Activated CD4-positive, alpha-beta T cell treated with anti-CD3 and anti-CD28 coated beads, Interleukin-2, Interleukin-4, amounts not matched to agents 100 ng/mL and 50 ng/mL, durations not matched to agents 16 hours and 8 hours (primary cell): ENCODE data around the gene HTR2C.
"Not testable (repeated sequence)": the region's sequence is repeated elsewhere in the genome, so short reads cannot be mapped to it uniquely, and the experiment has no call there.

ENCODE experiments used
- DNase-seq: peaks from one replicate; pipeline ENCODE4 v3.0.0-alpha.2; 2020; ENCODE audit warnings: low spot score

Gene HTR2C

DNA sequence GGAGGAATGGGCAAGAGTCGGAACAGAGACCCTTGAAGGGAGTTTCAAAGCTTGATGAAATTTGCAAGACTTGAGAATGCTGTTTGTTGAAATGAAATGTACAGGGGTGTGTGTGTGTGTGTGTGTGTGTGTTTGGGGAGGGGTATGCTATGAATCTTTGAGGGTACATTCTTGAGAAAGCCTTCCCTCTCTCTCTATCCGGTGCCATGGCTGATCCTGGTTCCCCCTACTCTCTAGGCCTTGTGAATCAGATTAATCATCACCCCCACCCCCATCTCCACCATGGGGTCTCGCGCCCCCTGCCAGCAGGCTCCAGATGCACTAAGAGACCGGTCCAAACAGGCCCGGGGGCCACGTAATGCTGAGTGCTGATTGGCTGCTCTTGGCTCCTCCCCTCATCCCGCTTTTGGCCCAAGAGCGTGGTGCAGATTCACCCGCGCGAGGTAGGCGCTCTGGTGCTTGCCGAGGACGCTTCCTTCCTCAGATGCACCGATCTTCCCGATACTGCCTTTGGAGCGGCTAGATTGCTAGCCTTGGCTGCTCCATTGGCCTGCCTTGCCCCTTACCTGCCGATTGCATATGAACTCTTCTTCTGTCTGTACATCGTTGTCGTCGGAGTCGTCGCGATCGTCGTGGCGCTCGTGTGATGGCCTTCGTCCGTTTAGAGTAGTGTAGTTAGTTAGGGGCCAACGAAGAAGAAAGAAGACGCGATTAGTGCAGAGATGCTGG is at the start of gene HTR2C:
Gene HTR2C, plus strand, starts transcription at position 441 of the 729 bp plus-strand sequence. CDS start 142,851 bp downstream, outside the sequence.
- no peak for DNase-seq

DNA sequence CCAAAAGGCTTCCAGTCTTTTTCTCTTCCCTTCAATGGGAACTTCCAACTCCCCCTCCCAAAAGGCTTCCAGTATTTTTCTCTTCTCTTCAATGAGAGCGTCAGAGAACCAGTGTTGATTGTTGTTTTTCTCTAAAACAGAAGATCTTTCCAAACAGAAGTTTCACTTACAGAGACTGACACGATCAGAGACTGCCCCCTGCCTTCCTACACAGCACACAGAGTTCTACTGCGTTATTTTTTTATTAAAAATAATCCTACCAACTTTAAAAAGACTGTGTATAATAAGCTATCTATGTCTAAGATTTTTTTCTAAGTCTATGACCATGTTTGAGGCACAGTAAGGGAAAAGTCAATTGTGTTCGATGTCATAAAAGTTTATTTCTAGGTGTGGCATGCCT is 3.5 kb upstream of the HTR2C start:
- DNase-seq = no peak

DNA sequence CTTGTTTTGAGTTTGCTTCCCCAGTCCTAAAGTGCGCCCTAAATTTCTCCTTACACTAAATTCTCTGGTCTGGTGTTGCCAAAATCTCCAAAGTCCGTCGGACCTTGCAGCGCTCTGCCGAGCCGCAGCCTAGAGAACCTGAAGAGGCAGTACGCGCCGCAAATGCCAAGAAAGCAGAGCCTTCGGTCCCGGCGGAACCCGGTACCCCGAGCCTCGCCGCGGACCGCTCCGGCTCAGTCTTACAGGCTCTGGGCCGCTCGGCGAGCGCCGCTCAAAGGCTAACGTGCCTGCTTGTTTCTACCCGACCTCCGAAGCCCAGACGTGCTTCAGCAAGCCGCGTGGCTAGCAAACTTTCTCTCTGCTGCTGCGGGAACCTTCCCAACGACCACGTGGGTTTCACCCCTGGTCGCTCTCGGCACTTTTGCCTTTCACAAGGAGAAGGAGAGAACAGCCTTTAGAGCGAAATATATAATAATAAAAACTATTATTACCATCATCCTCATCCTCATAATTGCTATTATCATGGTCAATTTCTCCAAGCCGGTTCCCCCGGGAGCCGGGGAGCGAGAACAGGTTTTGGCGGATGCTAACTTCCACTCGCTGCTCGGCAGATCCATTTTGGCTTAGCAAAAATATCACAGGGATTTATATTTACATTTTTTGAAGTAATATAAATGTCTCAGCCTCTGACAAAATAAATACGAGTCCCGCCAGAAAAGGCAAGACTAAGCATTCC is 2.2 kb upstream of the HTR2C start:
- no peak for DNase-seq

DNA sequence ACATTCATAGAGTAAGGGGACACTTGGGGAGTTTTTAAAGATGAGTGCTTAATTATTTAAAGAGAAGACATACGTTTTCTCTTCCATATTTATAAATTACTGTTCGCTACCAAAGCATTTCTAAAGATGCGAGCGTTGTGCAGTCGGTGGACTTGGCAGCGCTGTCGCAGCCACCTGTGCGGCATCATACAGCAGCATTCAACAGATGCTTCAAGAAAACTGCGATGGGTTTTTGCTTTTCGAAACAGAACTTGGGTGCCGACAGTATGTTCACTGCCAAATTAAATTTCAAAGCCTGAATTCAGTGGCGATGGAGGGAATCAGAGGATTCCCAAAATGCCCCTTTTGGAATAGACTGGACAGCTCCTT is 1.6 kb upstream of the HTR2C start:
- no peak for DNase-seq

DNA sequence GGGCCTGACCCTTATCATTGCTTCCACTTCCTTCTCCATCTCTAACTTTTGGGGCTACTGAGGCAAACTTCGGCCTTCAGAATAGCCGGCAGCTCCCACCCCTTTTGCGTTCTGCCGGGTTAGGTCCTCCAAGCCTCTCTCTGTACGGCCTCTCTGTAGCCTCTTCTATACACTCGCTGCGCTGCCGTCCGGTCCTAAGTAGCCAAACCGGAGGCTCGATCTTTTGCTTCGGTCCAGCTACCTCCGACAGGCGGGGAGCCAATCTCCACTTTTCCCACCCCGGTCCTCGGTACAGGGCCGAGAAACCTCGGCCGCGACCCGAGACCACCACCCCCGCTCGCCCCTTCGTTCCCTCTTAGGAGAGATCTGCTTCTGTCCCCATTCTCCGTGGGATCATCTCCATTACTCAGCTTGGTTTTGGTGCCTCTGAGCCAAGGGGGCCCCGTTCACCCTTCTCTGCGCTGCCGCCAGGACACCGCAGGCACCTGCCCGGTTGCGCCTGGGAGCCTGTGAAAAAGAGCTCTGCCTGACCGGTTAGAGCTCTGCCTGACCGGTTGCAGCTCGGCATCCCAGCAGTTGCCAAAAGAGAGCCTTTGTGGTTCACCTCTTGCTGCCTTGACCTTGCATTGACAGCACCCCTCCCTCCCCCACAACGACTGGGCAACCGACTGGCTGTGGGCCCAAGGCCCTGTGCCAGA is 1.0 kb upstream of the HTR2C start:
- no peak for DNase-seq

DNA sequence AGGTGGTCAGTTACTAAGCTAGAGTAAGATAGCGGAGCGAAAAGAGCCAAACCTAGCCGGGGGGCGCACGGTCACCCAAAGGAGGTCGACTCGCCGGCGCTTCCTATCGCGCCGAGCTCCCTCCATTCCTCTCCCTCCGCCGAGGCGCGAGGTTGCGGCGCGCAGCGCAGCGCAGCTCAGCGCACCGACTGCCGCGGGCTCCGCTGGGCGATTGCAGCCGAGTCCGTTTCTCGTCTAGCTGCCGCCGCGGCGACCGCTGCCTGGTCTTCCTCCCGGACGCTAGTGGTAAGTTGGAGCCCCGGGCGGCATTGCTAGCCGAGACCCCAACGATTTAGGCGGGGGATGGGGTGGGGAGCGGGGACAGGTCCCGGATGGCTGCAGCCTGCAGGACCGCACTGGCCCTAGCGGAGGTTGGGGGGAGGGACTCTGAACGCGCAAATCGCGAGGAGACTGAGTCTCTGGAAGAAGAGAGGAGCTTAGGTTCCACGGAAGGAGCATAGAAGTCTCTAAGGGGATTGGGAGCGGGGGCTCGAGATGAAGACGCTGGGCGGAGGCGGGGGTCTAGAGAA is 573 bp downstream of the HTR2C start:
- DNase-seq = no peak

DNA sequence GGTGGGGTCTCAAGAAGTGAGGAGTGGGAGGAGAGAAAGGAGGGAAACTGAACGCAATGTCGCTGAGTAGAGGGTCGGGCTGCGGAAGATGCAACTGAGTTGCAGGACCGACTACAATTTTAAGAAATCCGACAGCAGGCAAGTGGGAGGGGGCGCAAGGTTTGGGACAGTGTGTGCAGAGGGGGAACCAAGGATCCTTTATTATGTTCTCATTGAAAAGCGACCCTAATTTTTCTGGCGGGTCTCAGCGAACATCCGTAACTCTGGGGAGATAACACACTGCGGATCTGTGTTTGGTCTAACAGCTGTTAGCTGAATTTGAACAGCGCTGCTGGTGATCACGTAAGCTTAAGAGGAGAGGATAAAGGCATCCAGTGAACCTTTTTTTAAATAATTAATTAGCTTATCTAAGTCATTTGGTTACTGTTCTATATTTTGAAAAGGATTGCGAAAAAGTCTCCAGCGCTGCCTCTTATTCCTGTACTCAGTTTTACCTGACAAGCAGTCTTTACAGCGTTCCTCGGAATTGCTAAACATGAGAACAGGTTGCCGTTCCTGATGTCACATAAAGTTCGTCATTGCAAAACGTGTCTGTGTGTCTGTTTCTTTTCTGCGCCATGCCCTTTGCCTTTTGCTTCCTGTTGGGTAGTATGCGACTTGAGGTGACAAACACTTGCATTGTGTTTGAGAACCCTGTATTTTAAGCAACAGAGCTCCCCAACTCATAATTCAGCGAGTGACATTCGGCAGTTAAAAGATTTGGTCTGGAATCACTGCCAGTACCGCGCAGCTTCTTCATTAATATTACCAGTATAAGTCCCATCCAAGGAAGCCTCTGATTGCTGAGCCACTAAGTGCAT is 1.3 kb downstream of the HTR2C start:
- no peak for DNase-seq

DNA sequence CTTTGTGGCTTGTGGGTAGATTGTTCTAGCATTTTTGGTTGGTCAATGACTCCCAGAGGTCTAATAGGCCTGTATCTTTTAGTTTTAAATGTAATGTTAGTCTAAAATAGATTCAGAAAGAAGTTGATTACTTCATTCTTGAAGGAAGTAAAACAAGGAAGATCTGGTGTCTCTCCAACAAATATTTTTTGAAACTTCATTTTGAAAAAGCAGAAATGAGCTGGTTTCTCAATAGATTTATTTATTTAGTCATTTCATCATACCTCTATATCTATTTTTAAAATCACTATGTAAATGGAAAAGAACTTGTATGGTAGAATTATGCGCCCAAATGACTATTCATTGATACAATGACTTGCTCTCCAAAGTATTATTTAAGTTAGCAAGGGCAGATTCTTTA is 7.2 kb downstream of the HTR2C start:
- DNase-seq = no peak

DNA sequence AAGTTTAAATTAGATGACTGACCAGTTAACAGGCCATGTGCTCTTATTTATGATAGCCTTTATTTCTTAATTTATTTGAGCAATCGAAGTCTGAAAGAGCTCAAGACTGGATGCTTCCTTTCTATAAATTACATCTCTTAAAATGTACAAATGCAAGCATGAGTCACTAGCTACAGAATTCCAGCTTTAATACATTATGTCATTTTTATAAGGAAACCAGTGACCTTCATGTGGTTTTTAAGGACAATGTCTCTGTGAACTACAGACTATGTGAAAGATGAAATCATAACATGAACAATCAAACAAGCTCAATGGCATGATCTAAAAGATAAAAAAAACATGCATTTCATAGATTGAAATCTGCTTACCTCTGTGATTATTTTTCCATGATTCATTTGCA is 15.4 kb downstream of the HTR2C start:
- DNase-seq = no peak

DNA sequence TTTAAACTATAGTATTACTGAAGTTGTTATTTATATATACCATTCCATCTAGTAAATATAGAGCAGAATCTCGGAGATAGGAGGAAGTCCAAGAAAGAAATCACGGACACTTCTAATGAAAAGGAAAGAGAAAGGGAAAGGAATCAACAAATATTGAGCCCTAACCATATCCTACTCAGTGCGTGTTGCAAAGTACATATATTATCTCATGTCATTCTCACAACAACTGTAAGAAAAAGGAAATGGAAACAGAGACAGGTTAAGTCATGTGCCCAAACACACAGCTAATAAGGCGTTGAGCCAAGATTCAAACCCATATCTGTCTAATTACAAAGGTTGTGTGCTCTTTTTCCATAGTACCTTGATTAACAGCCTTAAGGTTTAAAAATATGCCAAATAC is 16.0 kb downstream of the HTR2C start:
- DNase-seq = no peak

DNA sequence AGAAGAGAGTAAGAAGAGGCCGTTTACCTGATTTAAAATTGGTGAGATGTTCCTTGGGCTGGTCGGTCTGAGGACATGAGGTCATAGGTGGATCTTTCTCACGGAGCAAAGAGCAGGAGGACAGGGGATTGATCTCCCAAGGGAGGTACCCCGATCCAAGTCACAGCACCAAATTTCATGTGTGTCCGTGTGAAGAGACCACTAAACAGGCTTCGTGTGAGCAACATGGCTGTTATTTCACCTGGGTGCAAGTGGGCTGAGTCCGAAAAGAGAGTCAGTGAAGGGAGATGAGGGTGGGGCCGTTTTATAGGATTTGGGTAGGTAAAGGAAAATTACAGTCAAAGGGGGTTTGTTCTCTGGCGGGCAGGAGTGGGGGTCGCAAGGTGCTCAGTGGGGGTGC is 22.7 kb downstream of the HTR2C start:
- not testable (repeated sequence) for DNase-seq

DNA sequence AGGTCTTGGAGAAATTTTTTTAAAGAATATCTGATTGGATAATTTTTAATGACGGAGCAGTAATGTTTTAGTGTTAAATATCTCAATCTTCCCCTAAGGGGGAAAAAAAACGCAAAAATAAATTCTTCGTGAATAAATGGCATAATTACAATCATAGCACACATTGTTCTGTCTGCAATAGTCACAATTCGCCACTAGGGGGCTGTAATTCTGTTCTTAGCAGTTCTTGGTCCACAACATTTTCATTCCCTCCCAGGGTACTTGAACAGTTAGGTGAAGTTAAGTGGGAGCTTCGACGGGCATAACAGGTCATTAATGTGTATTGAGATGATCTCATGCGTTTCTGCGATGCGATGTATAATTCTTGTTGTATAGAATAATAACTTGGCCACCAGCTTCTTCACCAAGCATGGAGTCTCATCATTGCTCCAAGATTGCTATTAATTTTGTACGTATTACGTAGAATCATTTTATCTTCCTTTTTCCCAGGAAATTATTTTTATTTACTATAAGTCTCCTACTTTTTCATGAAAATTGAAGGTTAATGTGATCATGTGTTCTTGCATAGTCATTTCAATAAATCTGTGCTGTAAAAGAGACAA is 27.2 kb downstream of the HTR2C start:
- DNase-seq = peak; percentile 37

DNA sequence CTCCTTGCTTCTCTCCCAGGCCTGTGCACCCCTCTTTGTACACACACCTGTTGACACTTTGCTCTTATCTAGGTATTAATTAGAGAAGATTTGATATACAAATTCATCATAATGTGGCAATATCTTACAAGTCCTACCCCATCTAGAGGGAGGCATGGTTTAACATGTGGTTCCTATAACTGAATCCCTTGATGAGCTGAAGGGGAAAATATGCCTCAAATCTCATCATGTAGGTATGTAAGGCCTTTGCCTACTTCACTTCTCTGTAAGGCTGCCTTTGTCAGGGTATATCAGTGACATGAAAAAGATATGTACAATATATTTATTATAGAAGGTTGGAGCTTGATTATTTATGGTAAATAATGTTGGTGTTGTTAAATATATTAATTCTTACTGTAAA is 31.9 kb downstream of the HTR2C start:
- DNase-seq = no peak

DNA sequence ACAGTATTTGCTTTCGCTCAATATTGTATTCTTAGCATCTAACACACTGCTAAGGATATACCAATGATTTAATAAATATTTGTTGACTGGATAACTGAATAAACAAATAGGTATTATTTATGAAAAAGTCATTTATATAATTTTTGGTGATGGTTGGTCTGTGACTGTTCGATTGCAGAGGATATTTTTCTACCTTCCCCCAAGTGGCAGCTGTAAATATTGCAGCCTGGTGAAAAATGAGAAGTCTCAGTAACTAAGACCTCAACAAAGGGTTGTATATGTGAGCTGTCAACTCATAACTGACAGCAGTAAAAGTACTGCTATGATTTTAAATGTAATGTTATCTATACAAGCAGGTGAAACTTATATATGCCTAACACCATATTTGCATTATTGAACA is 36.0 kb downstream of the HTR2C start:
- DNase-seq = peak; percentile 6

DNA sequence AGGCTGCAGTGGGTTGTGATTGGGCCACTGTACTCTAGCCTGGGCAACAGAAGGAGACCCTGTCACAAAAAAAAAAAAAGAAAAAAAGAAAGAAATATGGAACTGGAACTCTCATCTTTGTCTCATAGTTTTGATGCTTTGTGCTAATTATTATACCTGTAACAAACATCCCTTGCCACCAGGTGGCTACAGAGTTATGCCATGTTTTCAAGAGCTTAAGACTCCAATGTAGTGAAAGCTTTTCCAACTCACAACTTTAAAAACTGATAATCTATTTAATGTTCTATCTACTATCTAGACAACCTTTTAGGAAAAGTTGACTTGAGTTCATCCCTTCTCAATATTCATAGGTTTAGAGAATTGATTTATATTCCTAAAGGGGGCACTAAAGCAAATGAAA is 42.4 kb downstream of the HTR2C start:
- DNase-seq = peak; percentile 1

DNA sequence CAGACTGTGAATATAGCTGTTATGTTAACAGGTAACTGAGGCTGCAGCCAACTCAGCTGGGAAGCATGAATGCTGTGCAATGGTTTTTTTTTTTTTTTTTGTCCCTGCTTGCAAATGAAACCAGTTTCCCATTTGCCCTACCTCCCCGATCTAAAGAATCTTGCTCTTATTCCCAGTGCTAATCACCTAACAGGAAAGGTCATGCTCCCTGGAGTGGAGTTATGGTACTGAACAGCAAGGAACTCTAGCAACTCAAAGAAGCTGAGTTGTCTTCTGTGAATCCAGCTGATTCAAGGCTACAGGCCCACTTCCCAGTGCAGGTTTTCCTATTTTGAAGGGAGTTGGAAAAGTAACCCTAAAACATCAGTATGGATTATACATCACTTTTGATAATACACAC is 52.1 kb downstream of the HTR2C start:
- DNase-seq = no peak

DNA sequence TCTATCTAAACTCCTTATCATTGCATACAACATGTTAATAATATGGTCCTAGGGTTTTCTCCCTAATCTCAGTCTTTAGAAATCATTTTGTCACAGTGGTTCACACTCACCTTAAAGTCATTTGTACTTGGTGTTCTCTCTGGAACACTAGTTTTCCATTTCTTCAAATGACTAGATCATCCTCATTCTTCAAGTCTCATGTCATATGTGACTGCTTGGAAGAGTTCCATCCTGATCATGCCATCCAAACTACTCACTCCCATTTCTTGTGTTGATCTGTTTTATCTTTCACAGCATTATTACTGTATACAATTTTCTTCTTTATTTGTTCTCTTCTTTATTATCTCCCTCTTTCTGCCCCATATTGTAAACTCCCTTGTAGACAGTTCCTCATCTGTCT is 66.5 kb downstream of the HTR2C start:
- no peak for DNase-seq

DNA sequence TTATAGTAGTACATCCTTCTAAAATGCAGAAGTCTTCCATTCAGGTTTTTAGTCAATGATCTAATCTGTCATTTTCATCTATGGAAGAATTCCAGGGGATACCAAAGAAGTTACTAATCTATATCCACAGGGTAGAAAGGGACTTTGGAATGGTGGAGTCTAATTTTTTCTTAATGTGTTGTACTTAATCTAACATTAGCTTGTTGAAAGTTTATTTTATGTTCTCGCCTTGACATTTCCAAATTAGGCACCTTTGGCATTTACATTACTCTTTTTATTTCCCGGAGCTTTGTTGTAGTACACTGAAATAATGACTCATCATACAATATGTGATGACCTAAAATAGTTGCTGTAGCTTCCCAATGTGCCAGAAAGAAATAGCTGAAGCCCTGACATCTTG is 91.5 kb downstream of the HTR2C start:
- no peak for DNase-seq

DNA sequence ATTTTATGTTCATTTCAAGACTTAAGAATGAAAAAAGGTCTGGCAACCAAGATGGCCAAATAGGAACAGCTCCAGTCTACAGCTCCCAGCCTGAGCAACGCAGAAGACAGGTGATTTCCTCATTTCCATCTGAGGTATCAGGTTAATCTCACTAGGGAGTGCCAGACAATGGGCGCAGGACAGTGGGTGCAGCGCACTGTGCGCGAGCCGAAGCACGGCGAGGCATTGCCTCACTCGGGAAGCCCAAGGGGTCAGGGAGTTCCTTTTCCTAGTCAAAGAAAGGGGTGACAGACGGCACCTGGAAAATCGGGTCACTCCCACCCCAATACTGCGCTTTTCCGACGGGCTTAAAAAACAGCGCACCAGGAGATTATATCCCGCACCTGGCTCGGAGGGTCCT is 116.6 kb downstream of the HTR2C start:
- DNase-seq = not testable (repeated sequence)

DNA sequence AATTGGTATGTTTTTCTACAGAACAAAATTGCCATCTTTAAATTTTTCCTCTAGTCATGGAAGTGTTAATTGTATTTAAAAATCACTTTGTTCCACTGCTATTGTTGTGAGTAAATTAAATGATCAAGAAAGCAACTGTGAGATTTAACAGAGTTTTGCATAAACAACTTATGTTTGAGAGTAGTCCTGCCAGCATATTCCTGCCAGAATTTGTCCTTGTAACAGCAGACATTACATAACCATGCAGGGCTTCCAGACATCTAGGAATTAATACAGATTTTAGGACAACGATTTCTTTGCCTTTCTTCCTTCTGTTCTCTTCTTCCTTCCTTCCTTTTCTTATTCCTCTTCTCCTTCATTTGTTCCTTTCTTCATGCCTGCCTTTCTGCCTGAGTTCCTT is 125.5 kb downstream of the HTR2C start:
- DNase-seq = no peak

DNA sequence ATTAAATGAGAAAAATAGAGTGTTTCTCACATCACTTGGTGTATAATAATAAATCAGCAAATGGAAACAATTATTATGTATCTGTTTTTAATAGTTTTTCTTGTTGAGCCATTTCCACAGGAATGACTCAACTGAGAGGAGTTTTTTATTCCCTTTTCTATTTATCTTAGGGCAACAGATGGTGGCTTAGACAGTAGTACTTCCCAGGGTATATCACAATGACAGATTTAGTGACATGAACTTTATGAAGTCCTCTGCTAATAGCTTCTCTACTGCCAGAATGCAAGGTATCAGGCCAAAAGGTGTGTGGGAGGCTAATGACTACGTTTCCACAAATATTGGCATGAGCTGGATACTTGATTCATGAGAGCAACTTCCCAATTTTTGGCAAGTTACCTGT is 126.7 kb downstream of the HTR2C start:
- no peak for DNase-seq

DNA sequence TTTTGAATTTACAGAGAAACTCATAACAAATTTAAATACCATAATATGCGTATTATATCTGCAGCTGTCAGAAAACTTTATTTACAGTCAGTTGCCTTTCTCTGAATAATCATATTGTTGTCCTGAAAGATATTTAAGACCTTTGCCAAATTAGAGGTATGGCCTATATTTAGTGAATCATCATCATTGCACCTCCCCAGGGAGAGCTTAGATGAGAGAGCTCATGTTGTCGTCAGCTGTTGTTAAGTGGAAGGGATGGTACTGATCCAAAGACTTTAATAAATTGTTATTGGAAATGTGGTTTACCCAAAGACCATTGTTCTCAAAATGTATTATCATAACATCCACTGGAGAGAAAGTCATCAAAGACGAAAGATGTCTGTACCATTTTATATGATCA is 128.6 kb downstream of the HTR2C start:
- DNase-seq = no peak
